GM13977 (cell line): ENCODE data around the gene DNAH12.

Experiments
- DNase-seq: peaks from one replicate; pipeline ENCODE4 v3.0.0; 2012; ENCODE audit warnings: low spot score
- in situ Hi-C: fragments of 300-500 bp; cut with MboI; formaldehyde crosslinking; loops from one replicate; pipeline ENCODE4 v1.12.0; 2022; ENCODE audit warnings: low sequenced_read_pairs, low pct_unique_long_range_greater_than_20kb, mixed read lengths, inconsistent platforms; ENCODE audit not compliant: unreplicated experiment
- TF ChIP-seq, protein P1 (sequence below): IDR thresholded peaks from 2 replicates; pipeline ENCODE4 v1.5.1; 2012; ENCODE audit warnings: mild to moderate bottlenecking, control low read depth; ENCODE audit not compliant: insufficient read depth; ENCODE audit errors: extremely low read depth, missing control alignments

The DNAH12 gene

DNA sequence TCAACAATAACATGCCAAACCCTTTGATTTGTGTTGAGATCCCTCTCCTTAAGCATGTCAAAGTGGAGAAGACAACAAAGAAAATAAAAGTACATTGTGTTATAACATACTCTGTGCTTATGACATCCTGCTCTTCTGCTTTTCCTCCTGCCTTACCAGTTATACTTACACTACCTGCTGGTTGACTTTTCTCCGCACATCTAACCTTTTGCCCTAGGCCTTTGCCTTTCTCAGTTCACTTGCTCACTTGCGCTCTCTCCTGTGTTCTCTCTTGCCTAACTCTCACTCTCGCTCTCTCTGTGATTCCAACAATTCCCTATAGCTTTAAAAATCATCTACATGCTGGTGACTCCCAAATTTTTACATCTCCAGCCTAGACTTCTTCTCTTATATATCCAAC lies 5.7 kb downstream of the DNAH12 start:
- no peak for DNase-seq
- TF ChIP-seq, protein P1, sequence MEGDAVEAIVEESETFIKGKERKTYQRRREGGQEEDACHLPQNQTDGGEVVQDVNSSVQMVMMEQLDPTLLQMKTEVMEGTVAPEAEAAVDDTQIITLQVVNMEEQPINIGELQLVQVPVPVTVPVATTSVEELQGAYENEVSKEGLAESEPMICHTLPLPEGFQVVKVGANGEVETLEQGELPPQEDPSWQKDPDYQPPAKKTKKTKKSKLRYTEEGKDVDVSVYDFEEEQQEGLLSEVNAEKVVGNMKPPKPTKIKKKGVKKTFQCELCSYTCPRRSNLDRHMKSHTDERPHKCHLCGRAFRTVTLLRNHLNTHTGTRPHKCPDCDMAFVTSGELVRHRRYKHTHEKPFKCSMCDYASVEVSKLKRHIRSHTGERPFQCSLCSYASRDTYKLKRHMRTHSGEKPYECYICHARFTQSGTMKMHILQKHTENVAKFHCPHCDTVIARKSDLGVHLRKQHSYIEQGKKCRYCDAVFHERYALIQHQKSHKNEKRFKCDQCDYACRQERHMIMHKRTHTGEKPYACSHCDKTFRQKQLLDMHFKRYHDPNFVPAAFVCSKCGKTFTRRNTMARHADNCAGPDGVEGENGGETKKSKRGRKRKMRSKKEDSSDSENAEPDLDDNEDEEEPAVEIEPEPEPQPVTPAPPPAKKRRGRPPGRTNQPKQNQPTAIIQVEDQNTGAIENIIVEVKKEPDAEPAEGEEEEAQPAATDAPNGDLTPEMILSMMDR: no peak
- in situ Hi-C loops: no loop called here

DNA sequence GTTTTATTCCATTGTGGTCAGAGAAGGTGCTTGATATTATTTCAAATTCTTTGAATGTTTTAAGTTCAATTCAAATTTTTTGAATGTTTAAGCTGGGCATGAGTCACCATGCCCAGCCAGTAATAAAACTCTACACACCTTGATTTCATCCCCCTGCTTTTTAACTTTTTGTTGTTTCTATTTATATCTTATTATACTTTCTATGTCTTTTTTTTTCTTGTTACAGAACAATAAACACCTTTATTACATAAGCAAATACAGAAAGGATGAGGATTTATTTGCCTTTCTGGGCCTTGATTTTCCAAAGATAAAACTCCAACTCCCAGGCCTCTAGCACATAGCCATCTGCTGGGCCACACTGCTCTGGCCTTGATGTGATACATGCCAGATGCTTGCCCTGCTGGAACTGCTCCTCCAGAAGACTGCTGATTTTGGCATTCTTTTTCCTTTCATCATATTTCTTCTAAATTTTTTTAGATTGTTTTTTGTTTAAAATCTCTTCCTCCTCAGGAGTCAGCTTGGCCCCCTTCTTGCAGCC lies 14.0 kb downstream of the DNAH12 start:
- TF ChIP-seq, protein P1: no peak
- no peak for DNase-seq
- in situ Hi-C loops: no loop called here

- TF ChIP-seq, protein P1: no peak
- DNase-seq: no peak
- in situ Hi-C loops: no loop called here
These were observed 25.7 kb downstream of the DNAH12 start for GRCh38 chr3:57518276-57518915.

DNA sequence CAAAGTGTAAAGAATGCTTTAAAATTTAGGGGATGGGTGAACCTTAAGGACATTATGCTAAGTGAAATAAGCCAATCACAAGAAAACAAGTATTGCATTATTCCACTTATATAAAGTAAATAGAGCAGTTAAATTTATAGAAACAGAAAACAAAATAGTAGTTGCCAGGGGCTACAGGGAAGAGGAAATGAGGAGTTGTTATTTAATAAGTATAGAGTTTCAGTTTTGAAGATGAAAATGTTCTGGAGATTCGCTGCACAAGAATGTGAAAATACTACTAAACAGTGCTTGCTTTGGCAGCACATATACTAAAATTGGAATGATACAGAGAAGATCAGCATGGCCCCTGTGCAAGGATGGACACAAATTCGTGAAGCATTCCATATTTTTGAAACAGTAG lies 32.0 kb downstream of the DNAH12 start:
- no peak for DNase-seq
- in situ Hi-C loops: no loop called here
- TF ChIP-seq, protein P1: no peak

- TF ChIP-seq, protein P1: no peak
- in situ Hi-C loops: no loop called here
- DNase-seq: no peak
These were observed 38.2 kb downstream of the DNAH12 start for GRCh38 chr3:57505901-57506300.

GRCh38 chr3:57500506-57500905 lies 43.6 kb downstream of the DNAH12 start:
- no peak for DNase-seq
- in situ Hi-C loops: no loop called here
- TF ChIP-seq, protein P1: no peak
